AG09309 (cell line): ENCODE data around the gene EEPD1.
"Not testable (repeated sequence)": the region's sequence is repeated elsewhere in the genome, so short reads cannot be mapped to it uniquely, and the experiment has no call there.

Experiments
- DNase-seq: peaks from one replicate; pipeline ENCODE4 v3.0.0-alpha.2; 2010; ENCODE audit warnings: low read depth
- H3K4me3 ChIP-seq: 2 replicates; pipeline ENCODE4 v1.5.1; 2011; ENCODE audit warnings: mild to moderate bottlenecking, low read depth, low read length, moderate library complexity; ENCODE audit not compliant: control insufficient read depth
- TF ChIP-seq, protein P1 (sequence below): IDR thresholded peaks from 2 replicates; pipeline ENCODE4 v1.5.1; 2011; ENCODE audit warnings: mild to moderate bottlenecking, low read depth, low read length, inconsistent platforms; ENCODE audit not compliant: insufficient read depth, control insufficient read depth; ENCODE audit errors: missing control alignments

Gene EEPD1

DNA sequence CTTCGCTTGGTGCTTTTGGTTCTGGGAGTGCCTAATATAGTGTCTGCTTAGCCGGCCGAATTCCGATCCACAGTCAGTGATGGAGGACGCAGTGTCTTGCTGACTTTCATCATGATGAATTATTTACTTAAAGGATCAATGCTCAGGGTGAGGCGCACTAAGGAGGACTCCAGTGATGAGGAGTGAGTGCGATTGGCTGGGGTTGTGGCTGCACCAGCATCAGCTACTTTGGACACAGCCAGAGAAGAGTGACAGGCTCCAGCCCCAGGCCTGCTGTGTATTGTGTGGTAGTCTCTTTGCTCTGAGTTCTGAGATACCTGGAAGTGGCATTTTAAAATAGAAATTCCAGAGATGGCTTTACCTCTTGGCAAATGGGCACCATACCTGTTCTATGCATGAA lies 163.3 kb downstream of the EEPD1 start:
- H3K4me3 ChIP-seq: no peak overlapping the region
- DNase-seq: no peak
- TF ChIP-seq, protein P1, sequence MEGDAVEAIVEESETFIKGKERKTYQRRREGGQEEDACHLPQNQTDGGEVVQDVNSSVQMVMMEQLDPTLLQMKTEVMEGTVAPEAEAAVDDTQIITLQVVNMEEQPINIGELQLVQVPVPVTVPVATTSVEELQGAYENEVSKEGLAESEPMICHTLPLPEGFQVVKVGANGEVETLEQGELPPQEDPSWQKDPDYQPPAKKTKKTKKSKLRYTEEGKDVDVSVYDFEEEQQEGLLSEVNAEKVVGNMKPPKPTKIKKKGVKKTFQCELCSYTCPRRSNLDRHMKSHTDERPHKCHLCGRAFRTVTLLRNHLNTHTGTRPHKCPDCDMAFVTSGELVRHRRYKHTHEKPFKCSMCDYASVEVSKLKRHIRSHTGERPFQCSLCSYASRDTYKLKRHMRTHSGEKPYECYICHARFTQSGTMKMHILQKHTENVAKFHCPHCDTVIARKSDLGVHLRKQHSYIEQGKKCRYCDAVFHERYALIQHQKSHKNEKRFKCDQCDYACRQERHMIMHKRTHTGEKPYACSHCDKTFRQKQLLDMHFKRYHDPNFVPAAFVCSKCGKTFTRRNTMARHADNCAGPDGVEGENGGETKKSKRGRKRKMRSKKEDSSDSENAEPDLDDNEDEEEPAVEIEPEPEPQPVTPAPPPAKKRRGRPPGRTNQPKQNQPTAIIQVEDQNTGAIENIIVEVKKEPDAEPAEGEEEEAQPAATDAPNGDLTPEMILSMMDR: no peak

DNA sequence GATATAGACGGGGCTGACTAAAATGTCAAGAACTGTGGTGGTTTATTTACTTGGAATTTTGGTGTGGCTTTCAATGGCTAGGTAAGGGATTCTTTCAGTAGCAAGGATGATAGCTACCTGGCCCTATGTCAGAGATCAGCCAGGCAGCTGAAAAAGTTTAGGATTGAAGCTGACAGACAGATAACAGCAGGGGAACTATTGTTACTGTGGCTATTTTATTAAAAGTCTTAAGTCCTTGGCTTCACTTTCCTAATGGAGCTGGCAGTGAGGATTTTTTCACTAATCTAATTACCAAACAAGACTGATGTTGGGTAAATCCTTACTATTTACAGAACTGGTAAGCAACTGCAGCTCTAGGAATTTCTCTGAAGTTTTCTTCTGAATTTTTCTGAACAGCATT lies 164.2 kb downstream of the EEPD1 start:
- DNase-seq: no peak
- H3K4me3 ChIP-seq: no peak overlapping the region
- TF ChIP-seq, protein P1: no peak

DNA sequence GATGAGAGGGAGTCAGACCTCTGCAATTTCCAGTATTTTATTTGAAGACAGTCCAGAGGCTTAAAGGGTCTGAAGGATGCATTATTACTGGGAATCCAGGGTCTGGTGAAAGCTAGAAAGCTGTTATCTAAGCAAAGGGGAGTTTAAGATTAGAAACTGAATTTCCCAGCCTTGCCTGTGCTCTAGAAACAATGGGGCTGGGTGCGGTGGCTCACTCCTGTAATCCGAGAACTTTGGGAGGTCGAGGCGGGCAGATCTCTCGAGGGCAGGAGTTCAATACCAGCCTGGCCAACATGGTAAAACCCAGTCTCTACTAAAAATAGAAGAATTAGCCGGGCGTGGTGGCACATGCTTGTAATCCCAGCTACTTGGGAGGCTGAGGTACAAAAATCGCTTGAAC lies 165.1 kb downstream of the EEPD1 start:
- DNase-seq: no peak
- TF ChIP-seq, protein P1: no peak
- no peak overlapping the region for H3K4me3 ChIP-seq

DNA sequence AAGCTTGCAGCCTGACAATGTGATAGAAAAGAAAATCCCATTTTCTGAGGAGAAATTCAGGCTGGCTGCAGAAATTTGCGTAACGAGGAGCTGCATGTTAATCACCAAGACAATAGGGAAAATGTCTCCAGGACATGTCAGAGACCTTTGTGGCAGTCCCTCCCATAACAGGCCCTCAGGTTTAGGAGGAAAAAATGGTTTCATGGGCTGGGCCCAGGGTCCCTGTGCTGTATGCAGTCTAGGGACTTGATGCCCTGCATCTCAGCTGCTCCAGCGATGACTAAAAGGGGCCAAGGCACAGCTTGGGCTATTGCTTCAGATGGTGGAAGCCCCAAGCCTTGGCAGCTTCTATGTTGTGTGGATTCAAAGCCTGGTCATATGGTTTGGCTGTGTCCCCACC lies 168.2 kb downstream of the EEPD1 start:
- not testable (repeated sequence) for H3K4me3 ChIP-seq, DNase-seq

DNA sequence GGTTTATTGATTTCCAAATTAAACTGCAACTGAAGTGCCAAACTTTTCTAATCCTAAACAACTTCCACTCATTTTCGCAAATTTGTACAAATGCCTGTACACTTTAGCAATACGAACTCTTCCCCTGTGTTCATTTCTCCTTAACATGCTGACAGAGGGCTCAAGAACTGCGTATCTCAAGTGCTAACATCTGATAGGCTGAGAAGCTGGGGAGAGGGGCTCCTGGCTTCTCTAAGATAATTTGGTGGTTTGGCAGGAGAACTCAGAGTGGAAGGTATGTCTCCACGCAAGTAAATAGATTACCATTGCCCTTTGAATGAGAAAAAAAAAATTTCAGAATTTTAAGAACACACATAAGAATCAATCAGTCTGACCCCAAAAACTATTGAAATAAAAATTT lies 183.3 kb downstream of the EEPD1 start:
- no peak for DNase-seq
- H3K4me3 ChIP-seq: no peak overlapping the region
- TF ChIP-seq, protein P1: no peak

DNA sequence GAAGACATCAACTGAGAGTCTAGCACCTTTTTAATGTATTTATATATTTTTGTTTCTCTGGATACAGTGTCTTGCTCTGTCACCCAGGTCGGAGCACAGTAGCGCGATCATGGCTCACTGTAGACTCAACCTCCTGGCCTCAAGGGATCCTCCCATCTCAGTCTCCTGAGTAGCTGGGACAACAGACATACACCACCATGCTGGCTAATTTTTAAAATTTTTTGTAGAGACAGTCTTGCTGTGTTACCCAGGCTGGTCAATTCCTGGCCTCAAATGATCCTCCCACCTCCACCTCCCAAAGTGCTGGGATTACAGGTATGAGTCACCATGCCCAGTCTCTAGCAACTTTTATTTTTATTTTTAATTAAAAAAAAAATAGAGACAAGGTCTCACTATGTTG lies 185.2 kb downstream of the EEPD1 start:
- no peak overlapping the region for H3K4me3 ChIP-seq
- DNase-seq: no peak
- TF ChIP-seq, protein P1: no peak

DNA sequence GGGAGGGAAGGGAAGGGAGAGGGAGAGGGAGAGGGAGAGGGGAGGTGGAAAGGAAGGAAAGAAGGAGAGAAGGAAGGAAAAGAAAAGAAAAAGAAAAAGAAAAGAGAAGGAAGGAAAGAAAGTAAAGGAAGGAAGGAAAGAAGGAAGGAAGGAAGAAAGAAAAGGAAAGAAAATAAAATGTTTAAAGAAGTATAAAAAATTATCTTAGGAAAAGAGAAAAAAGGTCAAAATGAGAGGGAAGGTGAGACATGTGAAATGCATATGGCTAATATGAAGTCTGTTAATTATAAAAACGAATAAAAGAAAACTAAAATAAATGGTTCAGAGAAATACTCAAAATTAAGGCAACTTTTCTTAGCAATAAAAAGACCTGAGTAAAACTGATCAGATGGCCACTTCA lies 190.5 kb downstream of the EEPD1 start:
- DNase-seq: no peak
- no peak overlapping the region for H3K4me3 ChIP-seq
- TF ChIP-seq, protein P1: no peak
